RWPE2 (cell line): ENCODE data around the gene CCDC40.

Source experiments
- ATAC-seq: fragments of 200-7000 bp; cut with Tn5 transposase; 3 replicates; pipeline ENCODE4 v1.9.1; 2021; ENCODE audit warnings: low read depth
- DNase-seq: peaks from one replicate; pipeline ENCODE4 v3.0.0-alpha.2; 2020; ENCODE audit warnings: low spot score
- H3K27ac ChIP-seq: fragments of 450-650 bp; 2 replicates; pipeline ENCODE4 v1.5.1; 2017; ENCODE audit warnings: mild to moderate bottlenecking; ENCODE audit not compliant: poor library complexity, severe bottlenecking
- H3K27me3 ChIP-seq: fragments of 250-450 bp; sonication (Bioruptor Pico); 2 replicates; pipeline ENCODE4 v1.5.1; 2021; ENCODE audit warnings: mild to moderate bottlenecking, moderate library complexity; ENCODE audit not compliant: insufficient read depth, poor library complexity, severe bottlenecking
- H3K36me3 ChIP-seq: fragments of 250-450 bp; sonication (Bioruptor Pico); 2 replicates; pipeline ENCODE4 v1.5.1; 2020; ENCODE audit warnings: low read depth, mild to moderate bottlenecking, moderate library complexity
- H3K4me1 ChIP-seq: fragments of 250-450 bp; sonication (Bioruptor Pico); 2 replicates; pipeline ENCODE4 v1.5.1; 2021; ENCODE audit warnings: mild to moderate bottlenecking, moderate library complexity; ENCODE audit not compliant: insufficient read depth, poor library complexity, severe bottlenecking
- H3K4me3 ChIP-seq: fragments of 250-450 bp; sonication (Bioruptor Pico); 2 replicates; pipeline ENCODE4 v1.5.1; 2021; ENCODE audit warnings: mild to moderate bottlenecking, moderate library complexity; ENCODE audit not compliant: severe bottlenecking
- H3K9me3 ChIP-seq: fragments of 250-450 bp; sonication (Bioruptor Pico); 2 replicates; pipeline ENCODE4 v1.5.1; 2021; ENCODE audit warnings: mild to moderate bottlenecking, moderate library complexity; ENCODE audit not compliant: severe bottlenecking
- TF ChIP-seq, protein P1 (sequence below): fragments of 450-650 bp; IDR thresholded peaks from one replicate; pipeline ENCODE4 v1.5.1; 2017; ENCODE audit warnings: mild to moderate bottlenecking, moderate library complexity; ENCODE audit not compliant: poor library complexity, severe bottlenecking

CCDC40 gene

GRCh38 chr17:80017226-80018010, 19.0 kb upstream of the CCDC40 start:
- Histone ChIP-seq H3K4me3 (no peak overlapping the region), H3K9me3 (no peaks in the 10 kb centered on the region), H3K36me3 (peaks cover 4% of the 10 kb centered on the region), H3K27me3 (no peaks in the 10 kb centered on the region), H3K27ac (no peak overlapping the region), H3K4me1 (no peaks in the 10 kb centered on the region)
- ATAC-seq, result no peak
- TF ChIP-seq, protein P1, sequence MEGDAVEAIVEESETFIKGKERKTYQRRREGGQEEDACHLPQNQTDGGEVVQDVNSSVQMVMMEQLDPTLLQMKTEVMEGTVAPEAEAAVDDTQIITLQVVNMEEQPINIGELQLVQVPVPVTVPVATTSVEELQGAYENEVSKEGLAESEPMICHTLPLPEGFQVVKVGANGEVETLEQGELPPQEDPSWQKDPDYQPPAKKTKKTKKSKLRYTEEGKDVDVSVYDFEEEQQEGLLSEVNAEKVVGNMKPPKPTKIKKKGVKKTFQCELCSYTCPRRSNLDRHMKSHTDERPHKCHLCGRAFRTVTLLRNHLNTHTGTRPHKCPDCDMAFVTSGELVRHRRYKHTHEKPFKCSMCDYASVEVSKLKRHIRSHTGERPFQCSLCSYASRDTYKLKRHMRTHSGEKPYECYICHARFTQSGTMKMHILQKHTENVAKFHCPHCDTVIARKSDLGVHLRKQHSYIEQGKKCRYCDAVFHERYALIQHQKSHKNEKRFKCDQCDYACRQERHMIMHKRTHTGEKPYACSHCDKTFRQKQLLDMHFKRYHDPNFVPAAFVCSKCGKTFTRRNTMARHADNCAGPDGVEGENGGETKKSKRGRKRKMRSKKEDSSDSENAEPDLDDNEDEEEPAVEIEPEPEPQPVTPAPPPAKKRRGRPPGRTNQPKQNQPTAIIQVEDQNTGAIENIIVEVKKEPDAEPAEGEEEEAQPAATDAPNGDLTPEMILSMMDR, result no peak
- DNase-seq, result no peak

GRCh38 chr17:80018917-80019651, 17.4 kb upstream of the CCDC40 start:
- ATAC-seq (no peak), DNase-seq (no peak)
- Histone ChIP-seq H3K36me3 (no peaks in the 10 kb centered on the region; the same call in 1 of the 2 replicates), H3K4me1 (no peaks in the 10 kb centered on the region), H3K4me3 (no peak overlapping the region), H3K27me3 (no peaks in the 10 kb centered on the region), H3K9me3 (no peaks in the 10 kb centered on the region), H3K27ac (no peak overlapping the region)
- TF ChIP-seq, protein P1, result no peak

DNA sequence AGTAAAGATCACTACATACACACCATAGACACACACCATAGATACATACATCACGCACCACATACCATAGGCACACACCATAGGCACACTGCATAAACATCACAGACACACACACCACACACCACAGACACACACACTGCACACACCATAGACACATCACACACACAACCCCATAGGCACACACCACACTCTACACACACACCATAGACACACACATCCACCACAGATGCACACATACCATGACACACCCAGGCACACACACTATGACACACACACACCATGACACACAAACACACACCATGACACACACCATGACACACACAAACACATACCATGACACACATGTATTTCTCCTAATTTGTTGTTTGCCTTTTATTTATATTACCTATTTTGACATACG, 14.8 kb upstream of the CCDC40 start:
- Histone ChIP-seq H3K27ac (no peak overlapping the region), H3K36me3 (no peaks in the 10 kb centered on the region), H3K27me3 (no peaks in the 10 kb centered on the region), H3K4me1 (no peaks in the 10 kb centered on the region), H3K9me3 (no peaks in the 10 kb centered on the region), H3K4me3 (no peak overlapping the region)
- ATAC-seq (no peak), DNase-seq (no peak)
- TF ChIP-seq, protein P1, result no peak

GRCh38 chr17:80023481-80024205, 12.8 kb upstream of the CCDC40 start:
- no peak for ATAC-seq
- Histone ChIP-seq H3K27ac (no peak overlapping the region), H3K27me3 (no peaks in the 10 kb centered on the region), H3K4me3 (no peak overlapping the region), H3K9me3 (no peaks in the 10 kb centered on the region), H3K36me3 (0 out of 2 replicates have a peak, but pooled peaks cover 2% of the 10 kb centered on the region), H3K4me1 (no peaks in the 10 kb centered on the region)
- TF ChIP-seq, protein P1, result no peak
- no peak for DNase-seq
